ENCODE data around the gene RPL19.

RPL19 gene

GRCh38 chr17:39181303-39181702 is 18.8 kb upstream of the RPL19 start:
- Histone ChIP-seq H3K4me3 (replicated peaks; ENCODE audit: low read depth, low read length) (no peak overlapping the region), H3K27me3 (replicated peaks; ENCODE audit: control insufficient read depth, insufficient read depth, low read length) (no peaks in the 10 kb centered on the region), H3K36me3 (ENCODE audit: control insufficient read depth, insufficient read depth, low read length) (peaks cover 21% of the 10 kb centered on the region)
- DNase-seq (ENCODE audit: extremely low read depth, insufficient read length), result no peak
- TF ChIP-seq, protein P1, sequence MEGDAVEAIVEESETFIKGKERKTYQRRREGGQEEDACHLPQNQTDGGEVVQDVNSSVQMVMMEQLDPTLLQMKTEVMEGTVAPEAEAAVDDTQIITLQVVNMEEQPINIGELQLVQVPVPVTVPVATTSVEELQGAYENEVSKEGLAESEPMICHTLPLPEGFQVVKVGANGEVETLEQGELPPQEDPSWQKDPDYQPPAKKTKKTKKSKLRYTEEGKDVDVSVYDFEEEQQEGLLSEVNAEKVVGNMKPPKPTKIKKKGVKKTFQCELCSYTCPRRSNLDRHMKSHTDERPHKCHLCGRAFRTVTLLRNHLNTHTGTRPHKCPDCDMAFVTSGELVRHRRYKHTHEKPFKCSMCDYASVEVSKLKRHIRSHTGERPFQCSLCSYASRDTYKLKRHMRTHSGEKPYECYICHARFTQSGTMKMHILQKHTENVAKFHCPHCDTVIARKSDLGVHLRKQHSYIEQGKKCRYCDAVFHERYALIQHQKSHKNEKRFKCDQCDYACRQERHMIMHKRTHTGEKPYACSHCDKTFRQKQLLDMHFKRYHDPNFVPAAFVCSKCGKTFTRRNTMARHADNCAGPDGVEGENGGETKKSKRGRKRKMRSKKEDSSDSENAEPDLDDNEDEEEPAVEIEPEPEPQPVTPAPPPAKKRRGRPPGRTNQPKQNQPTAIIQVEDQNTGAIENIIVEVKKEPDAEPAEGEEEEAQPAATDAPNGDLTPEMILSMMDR (IDR thresholded peaks at IDR 0.05; ENCODE audit: insufficient read depth, low read length, poor library complexity, severe bottlenecking), result no peak

GRCh38 chr17:39183045-39183444 is 17.0 kb upstream of the RPL19 start:
- TF ChIP-seq, protein P1 (IDR thresholded peaks at IDR 0.05; ENCODE audit: insufficient read depth, low read length, poor library complexity, severe bottlenecking), result no peak
- no peak for DNase-seq (ENCODE audit: extremely low read depth, insufficient read length)
- no peak overlapping the region for H3K4me3 ChIP-seq (replicated peaks; ENCODE audit: low read depth, low read length)
- H3K27me3 ChIP-seq (replicated peaks; ENCODE audit: control insufficient read depth, insufficient read depth, low read length), result no peaks in the 10 kb centered on the region
- peaks cover 16% of the 10 kb centered on the region for H3K36me3 ChIP-seq (ENCODE audit: control insufficient read depth, insufficient read depth, low read length)

- DNase-seq (ENCODE audit: extremely low read depth, insufficient read length), result no peak
- TF ChIP-seq, protein P1 (IDR thresholded peaks at IDR 0.05; ENCODE audit: insufficient read depth, low read length, poor library complexity, severe bottlenecking), result no peak
- peaks cover 15% of the 10 kb centered on the region for H3K36me3 ChIP-seq (ENCODE audit: control insufficient read depth, insufficient read depth, low read length)
- no peaks in the 10 kb centered on the region for H3K27me3 ChIP-seq (replicated peaks; ENCODE audit: control insufficient read depth, insufficient read depth, low read length)
- H3K4me3 ChIP-seq (replicated peaks; ENCODE audit: low read depth, low read length), result no peak overlapping the region
Measured at GRCh38 chr17:39183720-39184119, 16.4 kb upstream of the RPL19 start.

DNA sequence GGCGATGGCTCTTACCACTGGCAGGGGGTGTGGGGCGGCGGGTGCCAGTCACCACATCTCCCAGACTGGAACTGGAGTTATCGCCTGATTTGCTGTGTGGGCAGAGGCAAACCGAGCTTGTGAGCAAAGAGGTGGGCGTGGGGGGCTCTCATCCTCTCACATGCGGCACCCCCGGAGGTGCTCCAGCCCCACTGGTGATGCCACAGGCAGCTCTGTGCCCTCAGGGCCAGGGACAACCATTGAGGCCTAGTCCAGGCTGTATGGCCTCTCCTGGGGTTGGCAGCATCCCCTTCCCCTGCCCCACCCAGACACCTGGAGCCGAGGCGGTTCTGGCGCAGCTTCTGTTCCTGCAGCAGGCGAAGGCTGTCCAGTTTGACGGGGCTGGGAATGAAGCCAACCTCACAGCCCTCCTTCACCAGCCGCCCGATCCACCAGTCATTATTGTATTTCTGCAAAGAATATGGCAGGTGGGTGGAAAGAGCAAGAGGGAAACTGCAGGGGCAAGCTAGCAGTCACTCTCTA is 13.5 kb upstream of the RPL19 start:
- Histone ChIP-seq H3K36me3 (ENCODE audit: control insufficient read depth, insufficient read depth, low read length) (peaks cover 15% of the 10 kb centered on the region), H3K27me3 (replicated peaks; ENCODE audit: control insufficient read depth, insufficient read depth, low read length) (no peaks in the 10 kb centered on the region), H3K4me3 (replicated peaks; ENCODE audit: low read depth, low read length) (no peak overlapping the region)
- TF ChIP-seq, protein P1 (IDR thresholded peaks at IDR 0.05; ENCODE audit: insufficient read depth, low read length, poor library complexity, severe bottlenecking), result no peak
- no peak for DNase-seq (ENCODE audit: extremely low read depth, insufficient read length)

DNA sequence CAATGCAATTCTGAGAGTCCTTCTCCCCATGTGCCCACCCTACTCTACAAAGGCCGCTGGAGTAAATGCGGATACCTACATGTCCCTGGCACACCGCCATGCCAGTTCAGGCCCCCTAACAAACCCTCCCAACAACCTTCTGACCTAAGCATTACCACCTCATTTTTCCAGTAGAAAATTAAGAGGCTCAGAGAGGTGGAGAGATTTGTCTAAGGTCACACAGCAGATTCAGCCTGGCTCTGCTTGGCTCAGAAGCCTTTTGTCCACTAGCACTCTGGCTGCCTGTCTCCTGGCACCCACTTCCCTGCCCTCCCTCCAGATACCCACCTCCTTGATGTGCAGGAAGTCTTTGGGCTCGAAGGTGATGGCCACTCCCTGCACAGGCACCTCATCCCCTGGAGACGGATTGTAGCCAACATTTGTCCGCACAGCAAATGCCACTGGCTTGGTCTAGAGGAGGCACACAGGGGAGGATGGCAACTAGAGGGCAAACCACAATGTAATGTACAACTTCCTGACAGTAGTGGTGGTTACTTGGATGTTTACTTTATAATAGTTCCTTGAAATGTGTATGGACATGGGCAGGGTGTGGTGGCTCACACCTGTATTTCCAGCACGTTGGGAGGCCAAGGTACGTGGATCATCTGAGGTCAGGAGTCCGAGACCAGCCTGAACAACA is 12.8 kb upstream of the RPL19 start:
- no peaks in the 10 kb centered on the region for H3K27me3 ChIP-seq (replicated peaks; ENCODE audit: control insufficient read depth, insufficient read depth, low read length)
- peaks cover 17% of the 10 kb centered on the region for H3K36me3 ChIP-seq (ENCODE audit: control insufficient read depth, insufficient read depth, low read length)
- TF ChIP-seq, protein P1 (IDR thresholded peaks at IDR 0.05; ENCODE audit: insufficient read depth, low read length, poor library complexity, severe bottlenecking), result no peak
- H3K4me3 ChIP-seq (replicated peaks; ENCODE audit: low read depth, low read length), result no peak overlapping the region
- DNase-seq (ENCODE audit: extremely low read depth, insufficient read length), result no peak
